Mesothelial cell of epicardium (in vitro differentiated cells): ENCODE data around the gene EPB41L3. TPM values are rescaled to one million over a fixed set of nuclear protein-coding genes. Genes with fewer than 3 reads are reported as not detected.
A peak's percentile ranks its signal among the peaks of the same experiment; 100 is the strongest.

ENCODE experiments used
- DNase-seq, 2 experiments: peaks; one replicate each; pipeline ENCODE4 v3.0.0; 2021; ENCODE audit warnings: low spot score in 2 of 2; ENCODE audit not compliant: unreplicated experiment in 2 of 2
- H3K27ac Mint-ChIP-seq: 2 replicates; pipeline ENCODE4 v1.8.0; 2021; ENCODE audit warnings: mixed read lengths
- H3K27me3 Mint-ChIP-seq: 2 replicates; pipeline ENCODE4 v1.8.0; 2021; ENCODE audit warnings: low read depth, mixed read lengths
- H3K36me3 Mint-ChIP-seq: 2 replicates; pipeline ENCODE4 v1.8.0; 2021; ENCODE audit warnings: mixed read lengths
- H3K4me1 Mint-ChIP-seq: 2 replicates; pipeline ENCODE4 v1.8.0; 2021; ENCODE audit warnings: mixed read lengths
- H3K4me3 Mint-ChIP-seq: 2 replicates; pipeline ENCODE4 v1.8.0; 2021; ENCODE audit warnings: mild to moderate bottlenecking, moderate library complexity, mixed read lengths
- H3K9me3 Mint-ChIP-seq: 2 replicates; pipeline ENCODE4 v1.8.0; 2021; ENCODE audit warnings: mixed read lengths
- CTCF ChIP-seq: fragments of 200-600 bp; sonication (generic); IDR thresholded peaks from one replicate; pipeline ENCODE4 v1.5.0; 2021; ENCODE audit warnings: antibody characterized with exemption; ENCODE audit not compliant: unreplicated experiment
- total RNA-seq: library from RNA; stranded (reverse); gene quantifications from 3 replicates; pipeline ENCODE4 v1.2.1, GENCODE V29; 2021

The EPB41L3 gene
- total RNA-seq, 1 donor from 2014 or later = 61.9 TPM

- Mint-ChIP-seq H3K4me3 (no peak overlapping the region), H3K27me3 (no peaks in the 10 kb centered on the region), H3K9me3 (no peaks in the 10 kb centered on the region), H3K27ac (peak overlapping the region; percentile 9), H3K36me3 (peaks cover 10% of the 10 kb centered on the region), H3K4me1 (peaks cover 8% of the 10 kb centered on the region)
- no peak for DNase-seq
- no peak for TF ChIP-seq CTCF
Observed at GRCh38 chr18:5414546-5414945, 129.3 kb downstream of the EPB41L3 start.

- no peak for TF ChIP-seq CTCF
- H3K9me3 Mint-ChIP-seq = no peaks in the 10 kb centered on the region
- H3K4me3 Mint-ChIP-seq = no peak overlapping the region
- no peaks in the 10 kb centered on the region for H3K27me3 Mint-ChIP-seq
- H3K36me3 Mint-ChIP-seq = peaks cover 7% of the 10 kb centered on the region
- peaks cover 8% of the 10 kb centered on the region for H3K4me1 Mint-ChIP-seq
- no peak overlapping the region for H3K27ac Mint-ChIP-seq
- DNase-seq = no peak
Observed at GRCh38 chr18:5413447-5413846, 130.3 kb downstream of the EPB41L3 start.

GRCh38 chr18:5410582-5410981 lies 133.2 kb downstream of the EPB41L3 start:
- Mint-ChIP-seq H3K9me3 (no peaks in the 10 kb centered on the region), H3K36me3 (peaks cover 15% of the 10 kb centered on the region), H3K4me3 (no peak overlapping the region), H3K27me3 (no peaks in the 10 kb centered on the region), H3K4me1 (peaks cover 8% of the 10 kb centered on the region), H3K27ac (peak overlapping the region; percentile 88)
- DNase-seq = no peak
- no peak for TF ChIP-seq CTCF

- Mint-ChIP-seq H3K4me1 (peaks cover 3% of the 10 kb centered on the region), H3K27me3 (no peaks in the 10 kb centered on the region)
Observed at GRCh38 chr18:5398269-5398668, 145.5 kb downstream of the EPB41L3 start.

GRCh38 chr18:5397102-5397501 lies 146.7 kb downstream of the EPB41L3 start:
- Mint-ChIP-seq H3K9me3 (no peaks in the 10 kb centered on the region), H3K4me1 (peaks cover 3% of the 10 kb centered on the region), H3K4me3 (no peak overlapping the region), H3K27me3 (no peaks in the 10 kb centered on the region), H3K36me3 (peaks cover 34% of the 10 kb centered on the region), H3K27ac (no peak overlapping the region)
- no peak for TF ChIP-seq CTCF
- DNase-seq = no peak

More at GRCh38 chr18:5398269-5398668, 145.5 kb downstream of the EPB41L3 start:
- Mint-ChIP-seq H3K36me3 (peaks cover 34% of the 10 kb centered on the region), H3K27ac (no peak overlapping the region), H3K4me3 (no peak overlapping the region), H3K9me3 (no peaks in the 10 kb centered on the region)
- no peak for TF ChIP-seq CTCF
- no peak for DNase-seq

GRCh38 chr18:5395860-5396448 lies 147.8 kb downstream of the EPB41L3 start:
- no peak for DNase-seq
- no peaks in the 10 kb centered on the region for H3K9me3 Mint-ChIP-seq
- TF ChIP-seq CTCF = no peak
- H3K27me3 Mint-ChIP-seq = no peaks in the 10 kb centered on the region
- H3K4me1 Mint-ChIP-seq = peaks cover 3% of the 10 kb centered on the region
- peaks cover 31% of the 10 kb centered on the region for H3K36me3 Mint-ChIP-seq
- H3K27ac Mint-ChIP-seq = no peak overlapping the region
- no peak overlapping the region for H3K4me3 Mint-ChIP-seq
